Esophagus squamous epithelium (tissue), 5 donors: ENCODE results near the gene GRAMD4. TPM values are rescaled to one million over a fixed set of nuclear protein-coding genes. Genes with fewer than 3 reads are reported as not detected.

Source experiments
- DNase-seq: peaks from one replicate; lab custom pipeline; 2025; lab: John Stamatoyannopoulos, UW
- H3K27ac ChIP-seq, 4 donors: fragments of 200-600 bp; sonication (generic); one replicate each; pipeline ENCODE4 v1.5.1; 2016 to 2019; ENCODE audit warnings: mild to moderate bottlenecking in 1 of 4
- H3K27me3 ChIP-seq, 4 donors: fragments of 200-600 bp; sonication (generic); 1 replicate in 3 of 4; 2 replicates in 1 of 4; pipeline versions ENCODE4 v1.5.1 to v1.6.0; 2017 to 2021; ENCODE audit warnings: antibody characterized with exemption in 1 of 4
- H3K36me3 ChIP-seq, 3 donors: fragments of 200-600 bp; sonication (generic); one replicate each; pipeline ENCODE4 v1.5.1; 2016 to 2019
- H3K4me1 ChIP-seq, 3 donors: fragments of 200-600 bp; sonication (generic); one replicate each; pipeline ENCODE4 v1.5.1; 2017 to 2019
- H3K4me3 ChIP-seq, 4 donors: fragments of 200-600 bp; sonication (generic); 1 replicate in 3 of 4; 2 replicates in 1 of 4; pipeline ENCODE4 v1.5.1; 2016 to 2019; ENCODE audit warnings: mild to moderate bottlenecking in 2 of 4, moderate library complexity in 1 of 4
- H3K9me3 ChIP-seq, 3 donors: fragments of 200-600 bp; sonication (generic); one replicate each; pipeline ENCODE4 v1.5.1; 2016 to 2019
- POLR2A ChIP-seq, 4 donors: fragments of 450-650 bp; IDR thresholded peaks; one replicate each; pipeline ENCODE4 v1.6.1; 2017; ENCODE audit warnings: antibody characterized with exemption in 4 of 4, mild to moderate bottlenecking in 4 of 4, moderate library complexity in 3 of 4
- WGBS, 2 donors: methylation state at CpG; one replicate each; pipeline ENCODE4 v1.1.5; 2018; 5-methylcytosine and 5-hydroxymethylcytosine counted together
- intact Hi-C: fragments of 100-400 bp; cut with DNase I; formaldehyde crosslinking; loops from one replicate; pipeline ENCODE4 v1.15.0; 2022
- total RNA-seq, 4 donors: library from RNA; depleted of rRNA; stranded (reverse); fragments of >200 nt; gene quantifications; one replicate each; pipeline ENCODE4 v1.1.0, GENCODE V29; 2016
- TF ChIP-seq, protein P1 (sequence below), 6 experiments: fragments of 450-650 bp in 4 of 6; fragments of 200-600 bp in 2 of 6; sonication (generic) in 2 of 6; IDR thresholded peaks; one replicate each; pipeline ENCODE4 v1.5.1; 2016 to 2019; ENCODE audit warnings: antibody characterized with exemption in 6 of 6, mild to moderate bottlenecking in 4 of 6, moderate library complexity in 4 of 6
- donor health status: DM: yes; HTN: yes; CAD: no.

Gene GRAMD4
- total RNA-seq, 4 donors from 2014 or later: 27.0 to 122 (median 33.3) TPM

- 91% methylated on average over 5 of the region's 15 CpGs; no CpG with 5 or more reads in 1 of the 2 donors for WGBS, 2 donors
- intact Hi-C loops: no loop called here
- TF ChIP-seq, protein P1, sequence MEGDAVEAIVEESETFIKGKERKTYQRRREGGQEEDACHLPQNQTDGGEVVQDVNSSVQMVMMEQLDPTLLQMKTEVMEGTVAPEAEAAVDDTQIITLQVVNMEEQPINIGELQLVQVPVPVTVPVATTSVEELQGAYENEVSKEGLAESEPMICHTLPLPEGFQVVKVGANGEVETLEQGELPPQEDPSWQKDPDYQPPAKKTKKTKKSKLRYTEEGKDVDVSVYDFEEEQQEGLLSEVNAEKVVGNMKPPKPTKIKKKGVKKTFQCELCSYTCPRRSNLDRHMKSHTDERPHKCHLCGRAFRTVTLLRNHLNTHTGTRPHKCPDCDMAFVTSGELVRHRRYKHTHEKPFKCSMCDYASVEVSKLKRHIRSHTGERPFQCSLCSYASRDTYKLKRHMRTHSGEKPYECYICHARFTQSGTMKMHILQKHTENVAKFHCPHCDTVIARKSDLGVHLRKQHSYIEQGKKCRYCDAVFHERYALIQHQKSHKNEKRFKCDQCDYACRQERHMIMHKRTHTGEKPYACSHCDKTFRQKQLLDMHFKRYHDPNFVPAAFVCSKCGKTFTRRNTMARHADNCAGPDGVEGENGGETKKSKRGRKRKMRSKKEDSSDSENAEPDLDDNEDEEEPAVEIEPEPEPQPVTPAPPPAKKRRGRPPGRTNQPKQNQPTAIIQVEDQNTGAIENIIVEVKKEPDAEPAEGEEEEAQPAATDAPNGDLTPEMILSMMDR (IDR thresholded peaks at IDR 0.05): no peak
- TF ChIP-seq POLR2A (IDR thresholded peaks at IDR 0.05): no peak
Measured at GRCh38 chr22:46676479-46676878, 56.3 kb downstream of the GRAMD4 start.

GRCh38 chr22:46676881-46677280 is 56.7 kb downstream of the GRAMD4 start:
- TF ChIP-seq POLR2A (IDR thresholded peaks at IDR 0.05): no peak
- TF ChIP-seq, protein P1 (IDR thresholded peaks at IDR 0.05): no peak
- Histone ChIP-seq H3K9me3 (no peaks in the 10 kb centered on the region), H3K4me3 (no peak overlapping the region), H3K27me3 (no peaks in the 10 kb centered on the region), H3K27ac (no peak overlapping the region), H3K36me3 (peaks cover 4 to 73% (median 16%) of the 10 kb centered on the region in 3 donors), H3K4me1 (peaks cover 0 to 26% (median 10%) of the 10 kb centered on the region in 3 donors)
- WGBS, 2 donors: 58 to 68% methylated on average over 6 to 10 of the region's 14 CpGs
- intact Hi-C loops: no loop called here
- DNase-seq: no peak

More at GRCh38 chr22:46676479-46676878, 56.3 kb downstream of the GRAMD4 start:
- H3K36me3 ChIP-seq: peaks cover 4 to 78% (median 16%) of the 10 kb centered on the region in 3 donors
- no peaks in the 10 kb centered on the region for H3K27me3 ChIP-seq
- no peak overlapping the region for H3K4me3 ChIP-seq
- DNase-seq: no peak
- peaks cover 0 to 26% (median 10%) of the 10 kb centered on the region in 3 donors for H3K4me1 ChIP-seq
- H3K9me3 ChIP-seq: no peaks in the 10 kb centered on the region
- H3K27ac ChIP-seq: no peak overlapping the region

- H3K36me3 ChIP-seq: peaks cover 4 to 68% (median 16%) of the 10 kb centered on the region in 3 donors
- intact Hi-C loops: no loop called here
- no peak for DNase-seq
- H3K27ac ChIP-seq: no peak overlapping the region
- 87% methylated on average over 10 of the region's 28 CpGs; no CpG with 5 or more reads in 1 of the 2 donors for WGBS, 2 donors
- H3K27me3 ChIP-seq: no peaks in the 10 kb centered on the region
- no peak for TF ChIP-seq POLR2A (IDR thresholded peaks at IDR 0.05)
- TF ChIP-seq, protein P1 (IDR thresholded peaks at IDR 0.05): no peak
- H3K9me3 ChIP-seq: no peaks in the 10 kb centered on the region
- no peak overlapping the region for H3K4me3 ChIP-seq
- peaks cover 0 to 26% (median 10%) of the 10 kb centered on the region in 3 donors for H3K4me1 ChIP-seq
Measured at GRCh38 chr22:46677323-46678002, 57.3 kb downstream of the GRAMD4 start.

- Histone ChIP-seq H3K4me1 (peaks cover 0 to 26% (median 10%) of the 10 kb centered on the region in 3 donors), H3K4me3 (no peak overlapping the region), H3K27me3 (no peaks in the 10 kb centered on the region), H3K9me3 (no peaks in the 10 kb centered on the region), H3K36me3 (peaks cover 4 to 61% (median 12%) of the 10 kb centered on the region in 3 donors), H3K27ac (no peak overlapping the region)
- TF ChIP-seq, protein P1 (IDR thresholded peaks at IDR 0.05): no peak
- TF ChIP-seq POLR2A (IDR thresholded peaks at IDR 0.05): no peak
- intact Hi-C loops: no loop called here
- WGBS, 2 donors: 86 to 88% methylated on average over 8 to 13 of the region's 31 CpGs
- no peak for DNase-seq
Measured at GRCh38 chr22:46678003-46678657, 57.9 kb downstream of the GRAMD4 start.
